ENCODE results near the gene TSNAX.
A peak's percentile ranks its signal among the peaks of the same experiment; 100 is the strongest.

The TSNAX gene

DNA sequence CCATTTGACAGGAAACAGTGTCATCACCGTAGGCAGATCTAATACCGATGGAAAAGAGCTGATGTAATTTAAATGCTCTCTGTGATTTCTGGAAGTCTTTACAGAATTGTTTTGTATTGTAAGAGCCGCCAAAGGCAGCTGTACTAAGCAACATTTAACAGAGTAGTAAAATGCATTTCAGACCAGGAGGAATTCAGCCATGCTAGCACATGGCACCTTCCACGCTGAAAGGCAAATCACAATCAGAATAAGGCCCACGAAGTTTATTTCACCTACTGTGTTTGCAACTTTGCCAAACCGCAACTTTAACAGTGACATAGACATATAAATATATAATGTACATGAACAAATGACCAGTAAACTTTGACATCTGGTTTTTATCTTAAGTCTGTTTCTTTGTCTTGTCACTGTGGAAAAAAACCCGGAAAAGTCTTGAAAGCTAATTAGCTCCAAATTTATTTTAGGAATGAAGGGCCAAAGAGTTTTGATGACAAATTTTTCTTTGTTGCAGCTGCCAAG lies 72.0 kb downstream of the TSNAX start:
- DNase-seq: peak; percentile 41

DNA sequence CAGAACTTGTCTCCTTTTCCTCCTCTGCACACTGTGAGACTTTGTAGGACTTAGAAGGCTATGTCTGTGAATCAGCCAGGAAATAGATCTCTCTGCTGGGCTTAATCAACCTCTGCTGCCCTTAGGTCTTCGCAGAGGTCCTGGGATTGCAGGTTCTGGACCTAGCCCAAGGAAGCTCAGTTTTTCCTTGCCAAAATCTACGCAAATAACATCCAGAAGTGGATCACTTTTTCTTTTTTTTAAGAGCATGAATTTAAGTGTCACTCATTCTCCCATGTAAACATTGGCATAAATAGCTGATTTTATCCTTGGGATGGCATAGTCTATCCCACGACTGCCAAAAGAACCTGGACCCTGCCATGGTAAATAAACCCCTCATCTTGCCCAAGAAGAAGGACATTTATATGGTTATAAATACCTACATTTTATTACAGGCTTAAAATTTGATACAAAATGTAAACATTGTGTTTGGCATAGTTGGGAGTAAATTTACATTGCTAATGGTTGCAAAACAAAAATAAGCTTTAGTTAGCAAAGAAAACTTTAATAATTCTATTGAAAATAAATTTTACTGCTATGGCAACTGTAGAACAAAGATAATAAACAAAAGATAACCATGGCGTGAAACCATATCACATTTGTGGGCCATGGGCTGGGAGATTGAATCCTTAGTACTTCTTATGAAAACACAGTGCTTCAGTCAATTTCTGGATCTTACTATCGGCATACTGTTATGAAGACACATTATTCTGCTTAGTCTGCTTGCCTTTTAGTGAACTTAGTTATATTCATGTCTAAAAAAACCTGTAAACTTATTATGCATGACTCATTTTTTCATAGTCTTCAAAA lies 73.6 kb downstream of the TSNAX start:
- DNase-seq: no peak

DNA sequence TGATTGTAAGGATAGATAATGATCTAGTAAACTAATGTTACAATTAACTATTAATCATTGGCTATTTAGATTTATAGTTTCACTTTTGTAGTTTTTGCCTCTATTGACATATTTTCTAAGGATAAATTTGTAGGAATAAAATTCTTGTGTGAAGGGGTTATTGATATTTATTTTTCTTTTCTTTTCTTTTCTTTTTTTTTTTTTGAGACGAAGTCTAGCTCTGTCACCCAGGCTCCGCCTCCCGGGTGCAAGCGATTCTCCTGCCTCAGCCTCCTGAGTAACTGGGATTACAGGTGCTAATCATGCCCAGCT lies 74.2 kb downstream of the TSNAX start:
- DNase-seq: no peak

DNA sequence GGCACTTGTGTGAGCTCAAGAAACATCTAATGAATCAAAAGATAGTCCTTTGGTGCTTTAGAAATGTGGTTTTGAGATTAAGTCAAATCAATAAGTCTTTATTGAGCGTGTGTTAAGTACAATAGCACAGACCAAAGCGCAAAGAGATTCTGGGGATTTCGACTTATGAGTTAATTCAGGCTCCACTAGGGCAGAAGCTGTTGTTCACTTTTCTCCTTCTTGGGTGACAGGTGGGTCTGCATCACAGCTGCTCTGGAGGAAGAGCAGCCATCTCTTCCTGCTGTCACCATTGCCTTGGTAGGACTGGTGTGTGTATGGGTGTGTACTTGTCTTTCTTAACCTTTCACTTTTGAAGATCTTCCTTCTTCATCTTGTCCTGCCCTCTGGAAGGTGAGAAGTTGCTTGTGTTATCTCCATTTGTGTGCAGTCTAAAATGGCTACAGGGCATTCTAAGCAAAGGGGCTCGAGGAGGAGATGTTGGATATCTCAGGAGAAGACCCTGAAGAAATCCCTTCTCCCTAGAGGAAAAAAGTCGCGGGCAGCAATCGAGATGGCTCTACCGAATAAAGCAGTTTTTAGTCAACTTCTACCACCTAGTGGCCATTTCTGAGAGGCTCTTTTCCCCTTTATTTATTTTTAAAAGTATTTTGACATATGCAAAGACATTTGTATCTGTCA lies 75.3 kb downstream of the TSNAX start:
- peak; percentile 53 for DNase-seq

DNA sequence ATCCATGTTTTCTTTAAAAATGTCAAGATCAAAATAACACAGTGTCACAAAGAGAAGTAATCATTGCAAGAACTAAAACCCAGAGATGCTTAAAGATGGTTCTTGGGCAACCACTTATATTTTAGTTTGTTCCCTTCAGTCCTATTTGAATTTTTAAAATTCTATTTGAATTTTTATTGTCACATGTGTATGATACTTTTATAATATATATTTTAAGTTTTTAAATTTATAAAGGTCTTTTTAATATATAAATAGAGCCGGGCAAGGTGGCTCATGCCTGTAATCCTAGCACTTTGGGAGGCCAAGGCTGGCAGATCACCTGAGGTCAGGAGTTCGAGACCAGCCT lies 75.8 kb downstream of the TSNAX start:
- DNase-seq: no peak

DNA sequence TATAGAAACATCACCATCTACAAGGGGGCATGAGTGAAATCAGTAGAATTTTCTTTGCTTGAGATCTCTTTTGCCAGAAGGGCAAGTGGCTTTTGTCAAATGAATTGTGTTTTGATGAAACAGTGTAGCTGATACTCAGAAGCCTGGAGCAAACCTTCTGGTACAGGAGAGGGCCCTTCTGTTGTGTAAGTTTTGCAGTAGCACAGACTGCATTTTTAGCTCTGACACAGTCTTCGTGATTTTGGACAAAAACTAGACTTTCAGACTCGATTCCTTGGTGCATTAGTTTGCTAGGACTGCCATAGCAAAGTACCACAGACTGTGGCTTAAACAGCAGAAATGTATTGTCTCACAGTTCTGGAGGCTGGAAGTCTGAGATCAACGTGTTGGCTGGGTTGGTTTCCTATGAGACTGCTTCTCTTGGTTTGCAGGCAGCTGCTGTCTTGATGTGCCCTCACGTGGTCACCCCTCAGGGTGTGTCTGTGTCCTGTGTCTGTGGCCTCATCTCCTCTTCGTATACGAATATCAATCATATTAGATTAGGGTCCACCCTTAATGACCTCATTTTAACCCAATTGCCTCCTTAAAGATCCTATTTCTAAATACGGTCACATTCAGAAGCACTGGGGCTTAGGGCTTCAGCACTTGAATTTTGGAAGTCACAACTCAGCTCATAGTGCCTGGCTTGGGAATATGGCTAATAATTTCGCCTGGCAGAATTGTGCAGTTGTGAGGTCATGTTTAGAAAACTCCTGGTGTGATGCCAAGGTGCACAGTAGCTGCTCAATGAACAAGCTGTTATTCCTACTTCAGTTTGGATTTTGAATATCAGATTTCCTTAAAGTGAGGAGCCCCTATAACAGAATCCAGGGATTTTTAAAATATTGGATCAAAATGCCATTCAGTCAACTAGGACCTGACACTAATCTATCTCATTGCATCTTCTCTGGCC lies 77.0 kb downstream of the TSNAX start:
- no peak for DNase-seq

DNA sequence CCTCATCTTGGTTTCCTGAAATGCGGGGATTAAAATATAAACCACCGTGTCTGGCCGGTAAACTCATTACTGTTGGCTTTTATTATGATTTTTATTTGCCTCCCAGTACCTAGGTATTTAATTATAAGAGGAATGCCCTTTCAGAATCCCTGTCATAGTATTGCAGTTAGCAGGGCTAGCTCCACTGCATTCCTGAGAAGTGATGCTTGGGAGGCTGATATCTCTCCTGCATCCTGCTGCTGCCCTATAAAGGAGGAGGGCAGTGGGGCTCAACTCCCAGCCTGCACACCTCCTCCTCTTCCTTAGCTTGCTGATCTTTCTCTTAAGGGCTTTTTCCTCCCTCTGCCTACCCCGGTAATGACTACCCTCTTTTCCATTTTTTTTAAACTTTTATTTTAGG lies 78.2 kb downstream of the TSNAX start:
- no peak for DNase-seq

DNA sequence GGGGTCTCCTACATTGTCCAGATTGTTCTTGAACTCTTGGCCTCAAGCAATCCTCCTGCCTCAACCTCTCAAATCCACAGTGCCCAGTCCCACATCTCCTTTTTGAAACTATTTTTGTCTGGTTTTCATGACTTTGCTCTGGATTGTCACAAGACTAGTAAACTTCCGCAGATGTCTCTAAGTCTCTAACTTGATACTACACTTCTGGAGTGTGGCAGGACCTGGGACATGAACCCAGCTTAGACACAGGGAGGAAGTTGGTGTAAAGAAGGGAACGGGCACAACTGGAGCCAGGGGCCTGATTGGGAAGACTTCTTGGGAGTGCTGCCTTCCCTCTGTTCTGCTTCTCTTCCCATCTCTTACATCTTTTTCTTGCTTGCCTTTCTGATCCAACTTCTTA lies 81.9 kb downstream of the TSNAX start:
- DNase-seq: no peak

DNA sequence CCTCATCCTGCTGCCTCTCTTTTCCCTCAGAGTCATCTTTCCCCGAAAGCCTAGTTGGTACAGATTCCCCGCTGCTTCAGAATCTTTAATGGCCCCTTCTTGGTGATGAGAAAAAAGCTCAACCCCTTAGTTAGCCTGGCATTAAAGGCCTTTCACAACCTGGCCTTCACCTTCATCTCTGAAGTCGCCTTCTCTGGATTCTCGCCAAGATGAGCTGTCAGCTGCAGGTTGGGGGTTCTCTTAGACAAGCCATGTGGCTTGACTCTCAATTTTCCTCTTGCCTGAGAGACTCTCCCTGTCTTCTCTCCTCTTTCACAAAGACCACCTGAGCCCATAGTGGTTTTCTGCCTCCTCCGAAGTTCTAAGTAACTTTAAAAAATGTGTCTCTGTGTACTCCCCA lies 82.6 kb downstream of the TSNAX start:
- DNase-seq: no peak

DNA sequence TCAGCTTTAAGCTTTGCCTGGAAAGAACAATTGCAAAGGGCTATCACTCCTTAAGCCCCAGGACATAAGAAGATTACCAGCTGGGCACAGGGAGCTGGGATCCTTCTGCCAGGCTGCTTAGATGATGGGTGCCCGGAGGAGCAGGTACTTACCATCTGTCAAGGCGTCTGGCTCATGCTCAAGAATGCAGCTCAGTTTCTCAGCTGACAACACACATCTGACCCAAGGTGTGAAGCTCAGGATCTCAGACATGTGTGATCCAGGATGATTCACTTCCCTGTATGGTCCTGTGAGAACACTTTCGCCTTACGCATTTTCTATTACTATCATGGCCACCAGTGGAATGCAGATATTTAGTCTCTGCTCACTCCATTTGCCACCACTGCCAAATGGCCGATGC lies 83.4 kb downstream of the TSNAX start:
- DNase-seq: no peak

DNA sequence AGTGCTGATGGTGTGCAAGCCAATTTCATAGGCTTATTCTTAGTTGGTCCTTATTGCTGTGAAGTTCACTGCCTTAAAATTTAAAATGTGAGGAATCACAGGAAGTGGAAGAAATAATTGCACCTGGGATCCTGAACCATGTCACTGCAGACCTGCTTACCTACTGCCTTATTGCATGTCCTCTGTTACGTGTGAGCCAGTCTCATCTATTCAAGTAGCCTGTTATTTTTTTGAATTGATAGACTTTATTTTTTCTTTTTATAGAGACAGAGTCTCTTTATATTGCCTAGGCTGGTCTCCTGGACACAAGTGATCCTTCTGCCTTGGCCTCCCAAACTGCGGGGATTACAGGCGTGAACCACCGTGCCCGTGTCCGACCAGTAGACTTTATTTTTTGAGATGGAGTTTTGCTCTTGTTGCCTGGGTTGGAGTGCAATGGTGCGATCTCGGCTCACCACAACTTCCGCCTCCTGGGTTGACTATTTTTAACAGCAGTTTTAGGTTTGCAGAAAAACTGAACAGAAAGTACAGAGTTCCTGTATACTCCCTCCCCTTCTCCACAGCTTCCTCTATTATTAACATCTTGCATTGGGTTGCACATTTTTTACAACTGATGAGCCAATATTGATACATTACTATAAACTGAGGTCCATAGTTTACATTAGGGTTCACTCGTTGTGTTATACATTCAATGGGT lies 84.1 kb downstream of the TSNAX start:
- DNase-seq: no peak

DNA sequence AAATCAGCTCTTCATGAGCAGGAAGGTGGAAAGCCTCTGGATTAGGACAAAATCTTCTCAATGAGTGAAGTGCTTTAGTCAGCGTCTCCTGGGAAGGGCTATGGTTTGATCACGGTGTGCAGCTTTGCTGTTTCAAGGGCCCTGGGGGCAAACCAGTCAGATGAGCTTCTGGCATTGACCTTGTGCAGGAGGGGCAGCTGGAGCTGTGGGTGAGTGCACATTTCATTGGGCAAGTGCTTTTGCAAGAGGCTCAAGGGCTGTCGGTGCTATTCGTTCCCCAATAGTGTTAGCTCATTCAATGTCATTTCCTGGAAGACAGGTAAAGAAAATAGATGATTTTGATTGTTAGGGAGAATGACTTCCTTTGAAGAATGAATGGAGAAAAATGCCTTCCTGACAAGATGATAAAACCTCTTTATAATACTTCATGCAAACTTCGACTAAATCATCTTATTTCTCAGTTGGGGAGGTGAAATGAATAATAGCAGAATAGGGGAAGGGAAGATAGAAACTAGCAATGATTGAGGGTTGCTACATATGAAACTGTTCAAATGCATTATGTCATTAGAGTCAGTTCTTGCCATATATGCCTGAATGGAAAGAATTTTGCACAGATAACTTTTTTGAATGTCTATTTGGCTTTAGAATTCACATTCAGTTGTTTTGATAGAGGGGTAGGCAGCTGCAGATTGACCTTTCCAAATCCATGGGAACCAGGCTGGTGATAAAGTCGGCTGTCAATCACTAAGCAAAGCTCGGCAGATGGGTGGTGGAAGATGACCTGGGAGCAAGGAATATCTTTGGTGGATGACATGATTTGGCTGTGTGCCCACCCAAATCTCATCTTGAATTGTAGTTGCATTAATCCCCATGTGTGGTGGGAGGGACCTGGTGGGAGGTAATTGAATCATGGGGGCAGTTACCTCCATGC lies 85.2 kb downstream of the TSNAX start:
- no peak for DNase-seq
